ENCODE results near the gene SIRT3.

DNA sequence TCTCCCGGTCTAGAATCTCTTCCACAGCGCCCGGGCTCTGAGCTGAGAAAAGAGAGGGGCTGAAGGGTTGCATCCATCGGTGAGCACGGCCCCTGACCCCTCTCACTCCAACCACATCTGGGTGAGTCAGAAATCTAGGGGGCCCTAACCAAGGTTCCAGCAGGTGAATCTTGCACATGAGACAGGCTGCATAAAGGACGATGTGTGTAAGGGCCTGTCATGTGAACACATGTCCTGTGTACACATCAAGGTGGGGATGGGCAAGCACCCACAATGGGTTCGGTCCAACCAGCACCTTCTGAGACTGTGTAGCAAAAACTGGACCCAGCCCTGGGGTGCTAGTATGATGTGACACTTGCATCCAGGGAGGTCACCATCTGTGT is 30.1 kb downstream of the SIRT3 start:
- TF ChIP-seq TCF7L2 (IDR thresholded peaks at IDR 0.05; ENCODE audit: low read depth, low read length) (no peak), POLR2AphosphoS5 (IDR thresholded peaks at IDR 0.05; ENCODE audit: low read depth, low read length) (no peak), SIN3A (IDR thresholded peaks at IDR 0.05; ENCODE audit: borderline replicate concordance, insufficient read depth, low read depth, low read length) (no peak)
- TF ChIP-seq, protein P1, sequence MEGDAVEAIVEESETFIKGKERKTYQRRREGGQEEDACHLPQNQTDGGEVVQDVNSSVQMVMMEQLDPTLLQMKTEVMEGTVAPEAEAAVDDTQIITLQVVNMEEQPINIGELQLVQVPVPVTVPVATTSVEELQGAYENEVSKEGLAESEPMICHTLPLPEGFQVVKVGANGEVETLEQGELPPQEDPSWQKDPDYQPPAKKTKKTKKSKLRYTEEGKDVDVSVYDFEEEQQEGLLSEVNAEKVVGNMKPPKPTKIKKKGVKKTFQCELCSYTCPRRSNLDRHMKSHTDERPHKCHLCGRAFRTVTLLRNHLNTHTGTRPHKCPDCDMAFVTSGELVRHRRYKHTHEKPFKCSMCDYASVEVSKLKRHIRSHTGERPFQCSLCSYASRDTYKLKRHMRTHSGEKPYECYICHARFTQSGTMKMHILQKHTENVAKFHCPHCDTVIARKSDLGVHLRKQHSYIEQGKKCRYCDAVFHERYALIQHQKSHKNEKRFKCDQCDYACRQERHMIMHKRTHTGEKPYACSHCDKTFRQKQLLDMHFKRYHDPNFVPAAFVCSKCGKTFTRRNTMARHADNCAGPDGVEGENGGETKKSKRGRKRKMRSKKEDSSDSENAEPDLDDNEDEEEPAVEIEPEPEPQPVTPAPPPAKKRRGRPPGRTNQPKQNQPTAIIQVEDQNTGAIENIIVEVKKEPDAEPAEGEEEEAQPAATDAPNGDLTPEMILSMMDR (IDR thresholded peaks at IDR 0.05): no peak
- TF ChIP-seq, protein P2, sequence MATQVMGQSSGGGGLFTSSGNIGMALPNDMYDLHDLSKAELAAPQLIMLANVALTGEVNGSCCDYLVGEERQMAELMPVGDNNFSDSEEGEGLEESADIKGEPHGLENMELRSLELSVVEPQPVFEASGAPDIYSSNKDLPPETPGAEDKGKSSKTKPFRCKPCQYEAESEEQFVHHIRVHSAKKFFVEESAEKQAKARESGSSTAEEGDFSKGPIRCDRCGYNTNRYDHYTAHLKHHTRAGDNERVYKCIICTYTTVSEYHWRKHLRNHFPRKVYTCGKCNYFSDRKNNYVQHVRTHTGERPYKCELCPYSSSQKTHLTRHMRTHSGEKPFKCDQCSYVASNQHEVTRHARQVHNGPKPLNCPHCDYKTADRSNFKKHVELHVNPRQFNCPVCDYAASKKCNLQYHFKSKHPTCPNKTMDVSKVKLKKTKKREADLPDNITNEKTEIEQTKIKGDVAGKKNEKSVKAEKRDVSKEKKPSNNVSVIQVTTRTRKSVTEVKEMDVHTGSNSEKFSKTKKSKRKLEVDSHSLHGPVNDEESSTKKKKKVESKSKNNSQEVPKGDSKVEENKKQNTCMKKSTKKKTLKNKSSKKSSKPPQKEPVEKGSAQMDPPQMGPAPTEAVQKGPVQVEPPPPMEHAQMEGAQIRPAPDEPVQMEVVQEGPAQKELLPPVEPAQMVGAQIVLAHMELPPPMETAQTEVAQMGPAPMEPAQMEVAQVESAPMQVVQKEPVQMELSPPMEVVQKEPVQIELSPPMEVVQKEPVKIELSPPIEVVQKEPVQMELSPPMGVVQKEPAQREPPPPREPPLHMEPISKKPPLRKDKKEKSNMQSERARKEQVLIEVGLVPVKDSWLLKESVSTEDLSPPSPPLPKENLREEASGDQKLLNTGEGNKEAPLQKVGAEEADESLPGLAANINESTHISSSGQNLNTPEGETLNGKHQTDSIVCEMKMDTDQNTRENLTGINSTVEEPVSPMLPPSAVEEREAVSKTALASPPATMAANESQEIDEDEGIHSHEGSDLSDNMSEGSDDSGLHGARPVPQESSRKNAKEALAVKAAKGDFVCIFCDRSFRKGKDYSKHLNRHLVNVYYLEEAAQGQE (IDR thresholded peaks at IDR 0.05; ENCODE audit: insufficient read depth in 1 of 2, low read depth in 2 of 2, low read length in 1 of 2): no peak
